HG03025 (cell line): ENCODE results near the gene PSMC4.

Source experiments
- ATAC-seq: cut with Tn5 transposase; IDR thresholded peaks from one replicate; pipeline ENCODE4 v1.9.1; 2021; ENCODE audit warnings: mild to moderate bottlenecking, moderate library complexity; ENCODE audit not compliant: unreplicated experiment, low FRiP score

Gene PSMC4

DNA sequence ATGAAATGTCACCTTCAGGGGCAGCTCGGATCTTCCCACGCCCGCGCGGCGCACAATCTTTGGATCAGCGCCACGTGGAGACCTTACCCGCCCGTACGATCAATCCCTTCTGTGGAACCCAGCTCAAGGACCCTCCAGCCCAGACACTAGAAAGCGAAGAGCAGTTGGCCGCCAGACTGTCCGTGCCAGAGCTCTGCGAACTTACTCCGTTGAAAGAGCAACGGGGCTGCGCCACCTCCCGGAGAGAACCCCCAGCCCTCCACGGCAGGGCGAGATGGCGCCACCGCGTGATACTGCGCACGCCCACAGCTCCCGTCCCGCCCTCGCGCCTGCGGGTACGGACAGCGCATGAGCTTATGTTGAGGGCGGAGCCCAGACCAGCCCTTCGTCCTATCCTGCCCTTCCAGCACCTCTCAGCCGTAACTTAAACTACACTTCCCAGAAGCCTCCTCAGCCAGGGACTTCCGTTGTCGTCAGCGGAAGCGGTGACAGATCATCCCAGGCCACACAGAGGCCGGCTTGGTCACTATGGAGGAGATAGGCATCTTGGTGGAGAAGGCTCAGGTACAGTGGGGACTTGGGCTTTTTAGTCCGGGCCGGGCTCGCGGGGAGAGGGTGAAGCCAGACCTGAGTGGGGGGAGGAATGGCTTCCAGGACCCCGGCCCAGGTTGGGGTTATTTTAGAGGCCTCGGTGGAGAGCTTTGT lies at the start of gene PSMC4:
PSMC4 (plus strand) TSS at position 491 of the 705 bp plus-strand sequence; CDS start at position 529, 38 bp downstream.
- peak; percentile 94 for ATAC-seq

DNA sequence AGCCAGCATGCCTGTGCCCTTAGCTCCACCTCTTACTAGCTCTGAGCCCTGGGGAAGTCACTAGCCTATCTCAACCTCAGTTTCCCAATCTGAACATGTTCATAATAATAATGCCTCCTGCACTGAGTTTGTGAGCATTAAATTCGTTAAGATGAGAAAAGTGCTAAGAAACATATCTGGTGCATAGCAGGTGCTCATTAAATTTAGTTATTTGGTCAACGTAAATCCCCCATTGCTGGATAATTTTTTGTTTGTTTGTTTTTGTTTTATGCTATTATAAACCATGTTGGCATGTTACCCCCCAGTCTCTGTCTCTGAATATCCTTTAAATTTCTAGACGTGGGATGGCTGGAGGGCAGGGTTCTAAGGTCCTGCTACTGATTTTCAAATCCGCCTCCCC lies 47.1 kb upstream of the PSMC4 start:
- ATAC-seq, result no peak

DNA sequence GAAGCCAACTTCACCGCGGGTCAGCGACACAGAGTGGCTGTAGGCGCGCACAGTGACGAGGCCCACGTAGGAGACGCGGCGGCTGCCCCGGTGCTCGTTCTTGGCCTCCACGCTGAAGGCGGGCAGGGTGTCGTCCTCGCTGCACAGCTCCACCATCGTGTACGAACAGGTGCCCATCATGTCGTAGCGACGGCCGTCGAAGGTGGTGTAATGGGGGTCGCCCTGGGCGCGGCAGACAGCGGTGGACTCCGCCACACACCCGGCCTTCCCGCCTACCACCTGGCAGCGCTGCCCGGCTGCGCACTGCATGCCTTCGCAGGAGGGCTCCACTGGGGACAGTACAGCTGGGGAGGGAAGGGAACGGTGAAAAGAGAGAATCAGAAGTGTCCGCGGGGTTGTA lies 46.6 kb upstream of the PSMC4 start:
- ATAC-seq, result no peak

DNA sequence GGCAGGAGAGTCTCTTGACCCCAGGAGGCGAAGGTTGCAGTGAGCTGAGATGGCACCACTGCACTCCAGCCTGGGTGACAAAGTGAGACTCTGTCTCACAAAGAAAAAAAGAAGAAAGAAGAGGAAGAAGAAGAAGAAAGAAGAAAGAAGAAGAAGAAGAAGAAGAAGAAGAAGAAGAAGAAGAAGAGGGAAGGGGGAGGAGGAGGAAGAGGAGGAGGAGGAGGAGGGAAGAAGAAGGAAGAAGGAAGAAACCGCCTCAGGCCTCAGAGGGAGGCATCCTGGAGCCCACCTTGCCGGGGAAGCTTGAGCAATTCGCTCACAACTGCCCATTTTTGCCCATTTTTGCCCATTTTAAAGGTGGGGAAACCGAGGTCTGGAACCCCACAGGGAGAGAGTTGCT lies 46.0 kb upstream of the PSMC4 start:
- no peak for ATAC-seq

DNA sequence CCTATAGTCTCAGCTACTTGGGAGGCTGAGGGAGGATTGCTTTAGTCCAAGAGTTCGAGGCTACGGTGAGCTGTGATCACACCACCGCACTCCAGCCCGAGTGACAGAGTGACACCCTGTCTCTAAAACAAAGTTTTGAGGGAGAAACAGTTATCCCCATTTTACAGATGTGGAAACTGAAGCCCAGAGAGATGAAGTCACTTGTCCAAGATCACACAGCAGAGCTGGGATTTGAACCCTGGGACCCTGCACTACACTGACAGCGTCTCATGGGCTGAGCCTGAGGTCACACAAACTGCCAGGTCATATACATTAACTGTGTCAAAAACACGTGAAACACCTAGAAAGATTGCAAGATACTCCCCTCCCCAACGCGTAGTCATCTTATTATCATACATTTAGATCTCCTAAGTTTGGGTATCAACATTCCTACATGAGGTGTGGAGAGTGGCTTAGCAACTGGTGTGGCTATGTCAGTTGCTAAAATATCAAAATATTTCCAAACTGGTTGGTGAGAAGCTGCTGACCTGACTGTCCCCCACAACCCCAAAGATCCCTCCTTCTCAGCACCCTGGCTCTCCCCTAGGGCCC lies 44.7 kb upstream of the PSMC4 start:
- no peak for ATAC-seq

DNA sequence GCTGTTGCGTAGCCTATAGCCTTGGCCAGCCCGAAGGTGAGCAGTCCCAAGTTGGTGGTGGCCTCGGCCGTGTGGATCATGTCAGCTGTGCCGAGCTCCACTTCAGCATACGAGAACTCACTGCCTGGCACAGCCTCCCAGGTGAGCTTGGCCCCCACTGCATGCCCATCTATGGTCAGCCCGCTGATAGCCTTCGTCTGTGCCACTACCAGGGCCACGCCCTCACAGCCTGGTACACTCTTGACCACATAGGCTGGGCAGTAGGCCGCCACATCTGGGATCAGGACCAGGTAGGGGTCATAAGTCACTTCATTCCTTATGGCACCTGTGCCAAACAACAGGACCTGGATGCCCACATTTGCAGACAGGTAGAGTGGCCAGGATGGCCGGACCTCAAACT lies 43.9 kb upstream of the PSMC4 start:
- ATAC-seq, result no peak

DNA sequence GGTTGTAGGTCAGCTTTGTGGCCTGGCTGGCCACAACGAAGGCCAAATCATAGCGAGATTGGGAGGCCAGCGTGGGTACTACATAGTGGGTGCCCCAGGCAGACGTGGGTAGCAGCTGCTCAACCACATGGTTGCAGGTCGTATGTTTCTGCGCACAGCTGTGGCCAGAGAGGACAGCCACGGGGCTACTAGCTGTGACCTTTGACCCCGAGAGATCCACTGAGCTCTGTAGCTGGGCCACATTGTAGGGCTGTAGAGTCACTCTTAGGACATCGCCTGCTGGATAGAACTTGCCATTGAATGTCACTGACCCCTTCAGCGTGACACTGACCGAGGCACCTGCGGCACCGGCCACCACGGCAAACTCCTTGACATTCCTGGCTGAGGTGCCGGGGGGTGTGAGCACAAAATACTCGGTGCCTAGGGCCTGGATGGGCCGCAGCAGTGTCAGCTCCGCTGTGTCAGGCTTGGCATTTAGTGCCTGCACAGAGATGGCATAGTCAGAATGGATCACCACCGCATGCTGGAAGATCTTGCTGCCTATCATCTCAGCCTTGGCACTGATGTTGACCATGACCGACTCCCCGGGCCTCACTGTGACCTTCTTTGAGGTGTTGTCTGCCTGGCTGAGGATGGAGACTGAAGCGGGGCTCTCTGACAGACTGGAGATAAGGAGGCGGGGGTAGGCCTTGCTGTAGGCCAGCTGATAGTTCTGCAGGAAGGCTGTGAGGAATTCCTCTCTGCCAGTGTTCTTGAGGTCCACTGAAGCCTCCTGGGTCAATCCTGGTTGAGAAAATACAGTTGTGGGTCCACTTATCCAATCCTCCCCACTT lies 43.2 kb upstream of the PSMC4 start:
- no peak for ATAC-seq

DNA sequence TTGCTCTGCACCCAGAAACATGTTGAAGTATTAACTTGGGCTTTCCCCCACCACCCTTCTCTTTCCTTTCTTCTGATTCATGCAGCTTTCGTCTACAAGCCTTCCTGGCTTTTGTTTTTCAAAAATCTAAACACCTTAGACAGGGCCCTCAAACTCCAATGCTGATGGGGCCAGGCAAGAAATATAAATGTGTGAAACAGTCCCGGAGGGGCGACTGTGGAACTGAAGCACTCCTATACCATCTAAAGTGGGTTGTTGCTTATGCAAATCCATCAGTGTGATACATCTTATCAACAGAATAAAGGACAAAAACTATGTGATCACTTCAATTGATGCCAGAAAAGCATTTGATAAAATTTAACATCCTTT lies 42.6 kb upstream of the PSMC4 start:
- no peak for ATAC-seq

DNA sequence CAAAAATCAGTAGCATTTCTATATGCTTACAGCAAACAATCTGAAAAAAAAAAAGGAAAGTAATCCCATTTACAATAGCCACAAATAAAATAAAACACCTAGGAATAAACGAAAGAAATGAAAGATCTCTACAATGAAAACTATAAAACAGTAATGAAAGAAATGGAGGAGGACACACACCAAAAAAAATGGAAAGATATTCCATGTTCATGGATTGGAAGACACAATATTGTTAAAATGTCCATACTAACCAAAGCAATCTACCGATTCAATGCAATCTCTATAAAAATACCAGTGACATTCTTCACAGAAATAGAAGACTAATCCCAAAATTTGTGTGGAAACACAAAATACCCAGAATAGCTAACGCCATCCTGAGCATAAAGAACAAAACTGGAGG lies 41.2 kb upstream of the PSMC4 start:
- no peak for ATAC-seq

DNA sequence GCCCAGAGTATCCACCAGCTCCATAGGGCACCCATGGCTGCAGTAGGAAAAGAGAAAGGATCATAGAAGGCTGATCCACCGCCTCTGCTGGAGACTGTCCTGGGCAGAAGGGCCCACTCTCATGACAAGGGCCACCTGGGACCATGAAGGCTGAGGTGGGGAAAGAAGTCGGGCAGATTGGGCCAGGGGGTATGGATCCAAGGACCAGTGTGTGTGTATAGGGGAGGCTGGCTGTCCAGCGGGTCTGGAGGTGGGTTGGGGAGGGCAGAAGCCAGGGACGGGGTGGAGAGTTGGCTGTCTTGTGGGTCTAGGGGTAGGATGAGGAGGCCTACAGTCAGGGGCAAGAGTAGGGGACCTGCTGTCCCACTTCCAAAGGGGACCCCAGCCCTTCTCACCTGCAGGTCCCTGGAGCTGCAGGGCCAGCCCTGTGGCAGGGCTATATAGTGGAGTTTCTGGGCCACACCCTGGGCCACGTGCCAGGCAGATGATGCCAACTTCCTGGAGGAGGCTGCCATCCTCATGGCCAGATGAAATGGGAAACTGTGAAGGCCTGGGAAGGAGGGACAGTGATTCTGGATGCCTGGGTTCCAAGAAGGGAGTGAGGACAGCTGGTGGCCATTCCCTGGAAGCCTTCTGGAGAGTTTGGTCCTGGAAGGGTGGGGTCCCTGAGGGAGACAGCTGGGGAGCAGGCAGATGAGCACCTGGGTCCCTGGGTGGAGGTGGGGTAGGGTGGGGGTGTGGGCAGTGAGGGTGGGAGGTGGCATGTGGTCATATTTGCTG lies 36.2 kb upstream of the PSMC4 start, which contains the start of gene FCGBP:
FCGBP (minus strand) TSS at position 51 of the 780 bp plus-strand sequence.
- no peak for ATAC-seq

DNA sequence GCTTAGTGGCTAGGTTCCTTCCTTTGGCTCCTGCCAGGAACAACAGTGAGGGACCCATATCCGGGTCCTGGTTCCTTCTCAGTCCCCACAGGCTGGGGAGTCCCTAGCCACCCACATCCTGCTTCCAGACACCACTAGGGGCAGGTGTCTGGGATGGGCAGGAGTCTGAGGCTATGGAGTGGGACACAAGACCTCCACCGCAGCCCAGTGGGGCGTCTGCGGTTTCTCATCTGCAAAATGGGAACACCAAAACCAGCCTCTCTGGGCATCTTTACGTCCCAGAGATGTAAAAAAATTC lies 35.7 kb upstream of the PSMC4 start:
- no peak for ATAC-seq

DNA sequence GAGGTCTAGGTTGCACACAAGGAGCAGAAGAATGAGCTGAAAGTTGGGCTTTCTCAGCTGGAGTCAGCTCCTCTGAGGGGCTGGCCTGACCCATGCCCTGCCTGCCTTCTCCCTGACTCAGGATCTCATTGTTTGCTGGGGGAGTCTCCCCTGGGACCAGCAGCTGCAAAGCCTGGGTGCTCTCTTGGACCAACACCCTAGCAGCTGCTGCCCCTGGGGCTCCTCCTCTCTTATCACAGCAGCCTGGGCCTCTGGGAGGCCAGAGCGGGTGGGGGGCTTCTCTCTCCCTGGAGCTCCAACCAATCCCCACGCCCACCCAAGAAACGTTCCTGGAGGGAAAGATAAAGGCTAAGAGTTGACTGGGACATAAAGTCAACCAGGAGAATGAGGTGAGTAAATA lies 34.9 kb upstream of the PSMC4 start:
- no peak for ATAC-seq

DNA sequence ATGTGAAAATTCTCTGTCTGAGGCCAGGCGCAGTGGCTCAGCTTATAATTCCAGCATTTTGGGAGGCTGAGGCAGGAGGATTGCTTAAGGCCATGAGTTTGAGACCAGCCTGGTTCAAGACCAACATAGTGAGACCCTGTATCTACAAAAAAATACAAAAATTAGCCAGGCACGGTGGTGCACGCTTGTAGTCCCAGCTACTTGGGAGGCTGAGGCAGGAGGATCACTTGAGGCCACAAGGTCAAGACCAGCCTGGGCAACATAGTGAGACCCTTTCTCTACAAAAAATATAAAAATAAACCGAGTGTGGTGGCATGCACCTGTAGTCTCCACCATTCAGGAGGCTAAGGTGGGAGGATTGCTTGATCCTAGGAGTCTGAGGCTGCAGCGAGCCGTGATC lies 34.3 kb upstream of the PSMC4 start:
- ATAC-seq, result no peak

DNA sequence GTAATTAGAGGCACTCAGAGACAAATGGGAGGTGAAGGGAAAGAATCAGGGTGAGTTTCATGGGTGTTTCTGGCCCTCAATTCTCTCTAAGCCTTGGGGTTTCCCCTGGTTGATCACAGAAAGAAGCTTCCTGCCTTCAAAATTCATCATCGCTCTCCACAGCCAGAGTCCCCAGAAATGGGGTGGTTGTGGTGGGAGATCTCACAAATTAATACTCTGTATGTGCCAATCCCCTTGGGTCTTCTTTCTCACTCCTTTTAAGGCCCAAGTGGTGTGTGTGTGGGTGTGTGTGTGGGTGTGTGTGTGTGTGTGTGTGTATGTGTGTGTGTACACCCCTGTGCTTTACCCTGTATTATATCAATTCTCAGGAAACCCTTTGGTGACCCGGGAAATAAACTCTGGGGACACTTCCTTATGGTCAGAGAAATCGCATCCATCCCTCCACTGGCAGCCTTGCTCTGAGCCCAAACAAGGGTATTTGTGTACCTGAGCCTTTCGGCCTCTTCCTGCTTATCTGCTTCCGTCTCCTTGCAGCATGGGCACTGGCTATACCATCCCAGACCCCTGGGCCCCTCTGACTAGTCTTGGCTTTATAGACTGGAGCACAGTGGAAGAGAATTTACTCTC lies 33.8 kb upstream of the PSMC4 start:
- ATAC-seq, result no peak

DNA sequence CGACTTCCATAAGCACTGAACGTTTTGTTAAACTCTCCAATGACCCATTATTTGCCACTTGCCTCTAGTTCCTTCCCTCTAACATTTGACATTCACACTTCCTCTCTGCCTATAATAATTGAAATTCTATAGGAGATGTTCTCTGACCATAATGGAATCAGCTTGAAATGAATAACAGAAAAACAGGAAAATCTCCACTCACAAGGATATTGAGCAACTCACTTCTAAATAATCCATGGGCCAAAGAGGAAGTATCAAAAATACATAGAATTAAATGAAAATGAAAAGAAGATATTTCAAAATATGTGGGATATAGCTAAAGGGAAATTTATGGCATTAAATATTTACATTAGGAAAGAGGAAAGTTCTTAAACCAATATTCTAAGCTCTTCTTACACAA lies 33.2 kb upstream of the PSMC4 start:
- ATAC-seq, result no peak

DNA sequence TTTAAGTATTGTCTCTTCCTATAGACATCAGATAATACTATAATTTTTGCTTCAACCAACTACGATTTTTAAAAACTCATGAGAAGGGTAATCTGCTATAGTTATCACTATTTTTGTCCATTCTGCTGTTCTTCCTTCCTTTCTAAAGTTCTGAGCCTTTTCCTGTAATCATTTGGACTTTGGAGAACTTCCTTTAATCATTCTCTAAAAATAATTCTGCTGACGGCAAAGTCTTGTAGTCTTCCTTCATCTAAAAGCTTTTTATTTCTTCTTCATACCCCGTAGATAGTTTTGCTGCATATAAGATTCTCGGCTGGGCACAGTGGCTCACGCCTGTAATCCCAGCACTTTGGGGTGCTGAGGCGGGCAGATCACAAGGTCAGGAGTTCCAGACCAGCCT lies 31.4 kb upstream of the PSMC4 start:
- ATAC-seq, result no peak

DNA sequence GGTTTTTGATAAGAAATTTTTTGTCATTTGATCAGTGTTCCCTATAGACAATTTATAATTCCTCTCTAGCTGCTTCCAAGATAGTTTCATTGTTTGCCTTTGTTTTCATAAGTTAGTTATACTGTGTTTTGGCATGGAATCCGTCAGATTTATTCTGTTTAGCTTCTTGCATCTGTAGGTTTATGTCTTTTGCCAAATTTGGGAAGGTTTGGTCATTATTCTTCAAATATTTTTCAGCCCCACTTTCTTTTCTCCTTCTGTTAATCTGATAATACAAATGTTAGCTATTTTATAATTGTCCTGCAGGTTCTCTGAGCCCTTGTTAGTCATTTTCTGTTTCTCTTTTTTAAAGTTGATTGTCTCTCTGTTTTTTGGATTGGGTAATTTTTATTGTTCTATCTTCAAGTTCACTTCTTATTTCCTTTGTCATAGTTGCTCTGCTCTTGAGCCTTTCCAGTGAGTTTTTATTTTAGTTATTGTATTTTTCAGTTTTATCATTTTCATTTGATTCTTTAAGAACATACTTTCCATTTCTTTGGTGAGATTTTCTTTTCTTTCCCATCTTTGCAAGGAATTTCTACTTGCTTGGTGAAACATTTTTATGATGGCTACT lies 30.6 kb upstream of the PSMC4 start:
- no peak for ATAC-seq

DNA sequence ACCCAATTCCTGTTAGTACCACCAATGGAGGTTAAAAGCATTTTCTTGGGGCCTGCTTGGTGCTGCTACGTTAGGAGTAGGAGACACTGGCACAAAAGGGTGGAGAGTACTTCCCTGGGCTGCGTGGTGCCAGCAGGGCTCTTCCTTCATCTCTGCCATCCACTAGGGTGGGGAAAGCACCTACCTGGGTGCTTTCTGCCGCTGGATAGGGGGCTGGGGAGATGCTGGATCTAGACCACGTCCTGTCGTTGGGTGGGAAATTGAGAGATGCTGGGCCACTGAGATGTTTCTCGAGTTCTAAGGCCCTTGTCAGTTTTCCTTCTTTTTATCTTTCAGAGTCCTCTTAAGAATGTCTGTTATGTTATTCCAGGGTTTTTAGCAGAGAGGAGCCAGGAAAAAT lies 29.8 kb upstream of the PSMC4 start:
- no peak for ATAC-seq

DNA sequence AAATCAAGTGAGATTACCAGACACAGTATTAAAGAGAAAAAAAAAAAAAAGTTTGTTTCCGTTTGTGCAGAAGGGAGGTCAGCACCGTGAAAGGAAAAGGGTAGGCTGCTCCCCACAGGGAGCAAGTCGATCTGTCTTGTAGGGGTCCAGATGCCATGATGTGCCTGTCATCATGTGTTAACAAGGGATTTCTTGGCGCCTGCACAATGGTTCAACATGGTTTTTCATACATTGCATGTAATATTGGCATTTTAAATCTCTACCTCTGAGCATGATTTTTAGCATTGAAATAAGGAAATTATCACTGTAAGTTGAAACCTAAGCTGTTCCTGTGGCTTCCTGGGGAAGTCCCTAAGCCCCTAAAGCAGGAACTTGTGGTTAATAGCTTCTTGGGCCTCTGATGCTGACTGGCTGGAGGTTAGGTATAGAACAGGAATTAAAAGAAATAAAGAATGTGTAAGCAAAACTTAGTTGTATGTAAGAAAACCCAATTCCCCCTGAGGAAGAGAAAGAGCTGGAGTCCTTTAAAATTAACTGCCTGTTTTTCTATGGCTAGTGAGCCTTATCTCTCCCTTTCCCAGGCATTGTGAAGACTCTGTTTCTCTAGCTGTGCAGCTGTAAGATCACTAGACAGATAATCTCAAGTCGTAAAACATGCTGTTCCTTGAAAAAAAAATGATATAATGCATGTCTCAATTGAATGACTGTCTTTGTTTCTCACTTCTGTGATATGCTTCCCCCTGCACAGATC lies 29.2 kb upstream of the PSMC4 start:
- ATAC-seq, result no peak

DNA sequence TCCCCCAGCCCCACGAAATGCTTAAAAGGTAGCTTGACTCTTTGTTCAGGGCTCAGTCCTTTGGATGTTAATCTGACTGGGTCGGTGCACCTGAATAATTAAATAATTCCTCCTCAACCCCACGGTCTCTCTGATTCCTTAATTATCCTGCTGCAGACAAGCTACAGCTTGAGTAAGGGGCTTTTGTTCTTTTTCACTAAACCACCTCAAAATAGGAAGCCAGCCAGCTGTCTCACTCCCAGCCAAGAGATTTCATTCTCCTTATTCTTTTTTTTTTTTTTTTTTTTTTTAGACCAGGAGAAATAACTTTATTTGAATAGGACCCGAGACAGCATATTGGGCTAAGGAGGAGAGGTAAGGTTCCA lies 28.6 kb upstream of the PSMC4 start:
- ATAC-seq, result no peak
